GM10266 (cell line): Measurements from ENCODE around the gene SDCCAG8.

Experiments
- DNase-seq: peaks from one replicate; pipeline ENCODE4 v3.0.0; 2012; ENCODE audit errors: extremely low spot score
- TF ChIP-seq, protein P1 (sequence below): IDR thresholded peaks from 2 replicates; pipeline ENCODE4 v1.5.1; 2012; ENCODE audit warnings: mild to moderate bottlenecking, low read depth; ENCODE audit not compliant: control insufficient read depth, insufficient read depth; ENCODE audit errors: missing control alignments

The SDCCAG8 gene

DNA sequence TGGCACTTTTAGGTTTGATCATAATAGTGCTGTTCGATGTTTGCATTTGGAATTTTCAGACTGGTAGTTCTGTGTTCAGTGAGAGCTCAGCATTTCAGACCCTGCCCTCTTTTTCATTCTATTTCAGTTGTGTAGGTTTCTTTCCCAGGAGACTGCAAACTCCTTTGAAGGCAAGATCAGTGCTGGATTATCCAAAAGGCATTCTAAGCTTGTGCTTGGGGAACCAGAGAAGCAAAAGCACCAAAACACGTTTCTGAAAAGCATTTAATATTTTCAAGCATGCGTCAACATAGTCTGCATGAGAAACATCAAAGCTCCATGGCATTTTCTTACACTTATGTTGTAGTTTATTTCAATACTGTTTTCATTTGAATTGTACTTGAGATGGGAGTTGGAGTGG lies 292.1 kb downstream of the SDCCAG8 start:
- TF ChIP-seq, protein P1, sequence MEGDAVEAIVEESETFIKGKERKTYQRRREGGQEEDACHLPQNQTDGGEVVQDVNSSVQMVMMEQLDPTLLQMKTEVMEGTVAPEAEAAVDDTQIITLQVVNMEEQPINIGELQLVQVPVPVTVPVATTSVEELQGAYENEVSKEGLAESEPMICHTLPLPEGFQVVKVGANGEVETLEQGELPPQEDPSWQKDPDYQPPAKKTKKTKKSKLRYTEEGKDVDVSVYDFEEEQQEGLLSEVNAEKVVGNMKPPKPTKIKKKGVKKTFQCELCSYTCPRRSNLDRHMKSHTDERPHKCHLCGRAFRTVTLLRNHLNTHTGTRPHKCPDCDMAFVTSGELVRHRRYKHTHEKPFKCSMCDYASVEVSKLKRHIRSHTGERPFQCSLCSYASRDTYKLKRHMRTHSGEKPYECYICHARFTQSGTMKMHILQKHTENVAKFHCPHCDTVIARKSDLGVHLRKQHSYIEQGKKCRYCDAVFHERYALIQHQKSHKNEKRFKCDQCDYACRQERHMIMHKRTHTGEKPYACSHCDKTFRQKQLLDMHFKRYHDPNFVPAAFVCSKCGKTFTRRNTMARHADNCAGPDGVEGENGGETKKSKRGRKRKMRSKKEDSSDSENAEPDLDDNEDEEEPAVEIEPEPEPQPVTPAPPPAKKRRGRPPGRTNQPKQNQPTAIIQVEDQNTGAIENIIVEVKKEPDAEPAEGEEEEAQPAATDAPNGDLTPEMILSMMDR, result no peak
- DNase-seq, result no peak

DNA sequence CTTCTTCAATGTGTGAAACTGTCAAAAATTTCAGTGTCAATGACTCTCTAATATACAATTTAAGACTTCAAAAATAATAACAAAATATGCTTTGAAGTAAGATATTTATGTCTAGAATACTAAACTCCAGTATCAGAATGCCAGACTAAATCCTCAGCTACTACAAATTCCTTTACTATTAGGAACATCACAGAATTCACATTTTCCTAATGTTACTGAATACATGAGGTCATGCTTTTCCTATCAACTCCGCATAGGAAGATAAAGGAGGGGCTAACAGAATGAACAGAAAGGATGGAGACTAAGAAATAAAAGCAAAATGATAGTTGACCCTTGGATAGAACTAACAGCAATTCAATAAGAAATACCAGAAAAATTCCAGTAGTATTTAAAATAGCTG lies 292.7 kb downstream of the SDCCAG8 start:
- DNase-seq, result no peak
- TF ChIP-seq, protein P1, result no peak

DNA sequence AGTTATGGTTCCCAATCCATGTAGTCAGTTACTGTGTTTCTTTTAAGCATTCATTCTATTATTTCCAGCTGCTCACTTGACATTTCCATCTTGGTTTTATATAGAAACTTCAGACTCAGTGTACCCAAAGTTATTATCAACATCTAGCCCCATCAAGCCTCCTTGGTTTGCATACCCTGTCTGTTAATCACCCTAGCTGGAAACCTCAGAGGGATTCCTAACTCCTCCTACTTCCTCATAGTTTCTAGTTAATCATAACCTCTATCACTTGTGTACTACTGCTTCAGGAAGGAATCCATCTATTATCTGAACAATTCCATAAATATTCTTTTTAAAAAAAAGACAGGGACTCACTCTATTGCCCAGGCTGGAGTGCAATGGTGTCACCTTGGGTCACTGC lies 293.3 kb downstream of the SDCCAG8 start:
- no peak for DNase-seq
- TF ChIP-seq, protein P1, result no peak
